ENCODE measurements around the gene PPP4R1.

Gene PPP4R1

DNA sequence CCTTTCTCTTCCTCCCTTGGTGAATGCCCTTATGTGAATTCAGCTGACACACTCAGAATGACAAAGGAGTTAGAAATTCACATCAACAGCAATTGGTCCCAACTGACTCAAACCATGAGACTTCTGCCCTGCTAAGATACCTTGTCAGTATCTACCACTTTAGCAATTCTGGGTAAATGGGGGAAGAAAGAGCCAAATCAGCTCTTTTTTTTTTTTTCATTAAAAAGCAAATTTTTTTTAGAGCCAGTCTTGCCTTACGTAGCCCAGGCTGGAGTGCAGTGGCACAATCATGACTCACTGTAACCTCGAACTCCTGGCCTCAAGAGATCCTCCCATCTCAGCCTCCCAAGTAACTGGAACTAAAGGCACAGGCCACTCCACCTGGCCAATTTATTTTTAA is 1.7 kb upstream of the PPP4R1 start:
- TF ChIP-seq, protein P1, sequence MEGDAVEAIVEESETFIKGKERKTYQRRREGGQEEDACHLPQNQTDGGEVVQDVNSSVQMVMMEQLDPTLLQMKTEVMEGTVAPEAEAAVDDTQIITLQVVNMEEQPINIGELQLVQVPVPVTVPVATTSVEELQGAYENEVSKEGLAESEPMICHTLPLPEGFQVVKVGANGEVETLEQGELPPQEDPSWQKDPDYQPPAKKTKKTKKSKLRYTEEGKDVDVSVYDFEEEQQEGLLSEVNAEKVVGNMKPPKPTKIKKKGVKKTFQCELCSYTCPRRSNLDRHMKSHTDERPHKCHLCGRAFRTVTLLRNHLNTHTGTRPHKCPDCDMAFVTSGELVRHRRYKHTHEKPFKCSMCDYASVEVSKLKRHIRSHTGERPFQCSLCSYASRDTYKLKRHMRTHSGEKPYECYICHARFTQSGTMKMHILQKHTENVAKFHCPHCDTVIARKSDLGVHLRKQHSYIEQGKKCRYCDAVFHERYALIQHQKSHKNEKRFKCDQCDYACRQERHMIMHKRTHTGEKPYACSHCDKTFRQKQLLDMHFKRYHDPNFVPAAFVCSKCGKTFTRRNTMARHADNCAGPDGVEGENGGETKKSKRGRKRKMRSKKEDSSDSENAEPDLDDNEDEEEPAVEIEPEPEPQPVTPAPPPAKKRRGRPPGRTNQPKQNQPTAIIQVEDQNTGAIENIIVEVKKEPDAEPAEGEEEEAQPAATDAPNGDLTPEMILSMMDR (IDR thresholded peaks at IDR 0.05; ENCODE audit: low read depth, low read length) = no peak
- no peak overlapping the region for H3K4me3 ChIP-seq (ENCODE audit: low read depth, low read length)

DNA sequence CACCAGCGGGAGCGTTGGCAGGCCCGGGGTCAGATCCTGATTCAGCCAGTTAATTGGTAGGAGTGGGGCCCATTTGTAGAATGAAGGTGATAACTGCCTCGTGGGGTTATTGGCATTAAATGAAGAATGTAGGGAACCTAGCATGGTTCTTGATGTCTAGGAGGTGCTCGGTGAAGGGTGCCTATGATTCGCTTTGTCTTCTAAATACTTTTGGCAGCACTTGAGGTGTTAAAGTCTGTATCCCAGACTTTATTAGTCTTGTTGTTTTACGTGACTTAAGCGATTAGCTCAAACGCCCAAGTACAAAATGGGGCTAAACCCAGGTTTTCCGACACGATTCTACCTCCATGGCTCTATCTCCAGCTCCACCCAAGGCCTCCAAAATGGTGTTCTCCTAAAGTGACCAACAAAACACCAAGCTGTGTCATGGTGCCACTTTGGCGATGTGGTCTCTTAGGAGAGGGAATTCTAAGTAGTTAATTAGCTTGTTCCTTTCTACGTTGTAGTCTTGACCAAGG is 980 bp upstream of the PPP4R1 start:
- peak overlapping the region; percentile 58 for H3K4me3 ChIP-seq (ENCODE audit: low read depth, low read length)
- TF ChIP-seq, protein P1 (IDR thresholded peaks at IDR 0.05; ENCODE audit: low read depth, low read length) = no peak

DNA sequence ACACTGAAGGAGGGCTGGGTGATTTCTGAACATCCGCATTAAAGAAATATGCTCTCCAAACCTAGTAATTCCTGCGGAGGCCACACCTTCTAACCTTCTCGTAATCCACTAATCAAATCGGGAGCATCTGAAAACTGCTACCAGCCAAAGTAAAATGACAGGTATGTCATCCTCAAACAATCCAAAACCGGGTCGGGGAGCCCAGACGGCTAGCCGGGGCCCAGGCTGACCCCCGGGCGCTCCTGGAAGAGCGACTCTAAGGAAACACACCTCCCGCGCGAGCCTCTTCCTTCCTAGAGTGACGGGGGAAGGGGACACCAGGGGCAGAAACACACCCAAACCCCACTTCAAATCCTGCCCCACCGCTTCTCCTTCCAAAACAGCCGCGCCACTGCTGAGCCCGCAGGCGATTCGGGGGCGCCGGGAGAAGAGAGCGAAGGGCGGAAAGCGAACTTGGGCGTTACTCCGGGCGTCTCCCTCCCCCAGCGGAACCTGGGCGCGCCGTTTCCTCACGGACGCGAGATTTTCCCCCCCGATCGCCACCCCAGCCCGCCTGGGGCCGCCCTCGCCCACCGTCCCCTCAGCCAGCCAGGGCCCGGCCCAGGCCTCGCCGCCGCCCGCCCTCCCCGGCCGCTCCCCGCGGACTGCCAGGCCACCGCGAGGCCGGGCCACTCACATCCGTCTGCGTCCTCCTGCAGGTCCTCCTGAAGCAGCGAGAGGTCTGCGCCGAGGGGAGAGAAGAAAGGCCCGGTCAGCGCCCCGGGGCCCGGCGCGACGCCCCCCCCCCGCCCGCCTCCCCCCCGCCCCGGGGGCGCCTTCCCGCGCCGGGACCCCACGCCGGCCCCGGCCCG is 584 bp downstream of the PPP4R1 start:
- H3K4me3 ChIP-seq (ENCODE audit: low read depth, low read length) = peak overlapping the region; percentile 84
- TF ChIP-seq, protein P1 (IDR thresholded peaks at IDR 0.05; ENCODE audit: low read depth, low read length) = no peak

DNA sequence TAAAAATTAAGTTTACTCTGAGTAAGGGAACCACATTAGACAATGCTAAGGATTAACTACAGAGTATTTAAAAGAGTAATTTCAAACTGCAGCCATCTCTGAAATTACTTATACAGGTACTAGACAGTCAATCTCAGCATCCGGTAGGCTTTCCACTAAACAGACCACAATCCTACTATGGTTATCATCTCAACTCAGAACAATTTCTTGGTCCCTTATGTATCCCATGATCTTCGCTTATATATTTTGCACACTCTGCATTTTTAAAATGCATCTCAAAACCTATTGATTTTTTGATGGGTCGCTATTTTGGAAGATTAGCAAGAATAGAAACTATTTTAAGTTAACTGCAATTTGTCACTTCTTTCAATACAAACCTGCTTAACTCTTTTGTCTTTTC is 1.4 kb downstream of the PPP4R1 start:
- TF ChIP-seq, protein P1 (IDR thresholded peaks at IDR 0.05; ENCODE audit: low read depth, low read length) = no peak
- peak overlapping the region; percentile 84 for H3K4me3 ChIP-seq (ENCODE audit: low read depth, low read length)

DNA sequence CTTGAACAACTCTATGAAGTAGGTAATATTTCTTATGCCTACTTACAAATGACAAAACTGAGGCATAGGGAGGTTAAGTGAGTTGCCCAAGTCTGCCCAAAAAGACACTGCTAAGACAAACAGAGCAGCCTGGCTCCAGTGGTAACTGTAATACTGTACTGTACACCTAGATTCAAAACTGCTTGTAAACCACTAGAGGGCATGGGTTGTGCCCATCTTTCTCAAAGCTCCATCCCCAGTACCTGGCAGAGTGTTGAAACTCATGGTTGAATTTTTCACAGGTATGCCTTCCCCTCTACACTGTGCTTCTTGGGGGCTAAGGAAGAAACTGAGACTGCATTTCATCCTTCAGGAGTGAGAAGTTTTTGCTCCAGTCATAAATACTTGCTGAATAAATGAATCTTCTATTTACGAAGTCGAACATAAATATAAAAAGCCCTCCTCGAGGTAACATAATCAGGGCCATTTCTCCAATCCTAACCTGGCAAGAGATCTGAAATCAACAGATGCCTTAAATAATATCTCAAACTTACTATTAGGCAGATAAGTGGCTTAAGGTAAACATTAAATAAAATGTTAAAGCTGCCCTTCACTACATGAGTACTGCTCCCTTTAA is 2.0 kb downstream of the PPP4R1 start:
- TF ChIP-seq, protein P1 (IDR thresholded peaks at IDR 0.05; ENCODE audit: low read depth, low read length) = peak; percentile 65
- H3K4me3 ChIP-seq (ENCODE audit: low read depth, low read length) = peak overlapping the region; percentile 84

DNA sequence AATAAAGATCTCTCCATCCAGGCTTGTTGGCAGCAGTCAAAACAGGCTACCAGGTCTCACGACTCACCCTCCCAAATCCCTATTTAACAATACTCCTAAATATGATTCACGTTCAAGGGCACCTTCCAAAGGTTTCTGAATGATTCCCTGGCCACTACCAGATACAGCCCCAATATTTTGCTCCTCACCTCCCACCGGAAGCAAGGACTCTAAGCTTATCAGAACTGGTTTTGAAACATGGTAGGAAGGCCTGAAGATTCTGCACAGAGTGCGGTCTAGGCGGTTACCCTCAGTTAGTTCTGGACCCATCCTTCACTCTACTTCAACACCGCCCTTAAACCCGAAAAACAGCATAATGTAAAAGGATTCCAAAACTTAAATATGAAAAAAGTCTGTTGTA is 5.2 kb downstream of the PPP4R1 start:
- no peak overlapping the region for H3K4me3 ChIP-seq (ENCODE audit: low read depth, low read length)
- TF ChIP-seq, protein P1 (IDR thresholded peaks at IDR 0.05; ENCODE audit: low read depth, low read length) = no peak

DNA sequence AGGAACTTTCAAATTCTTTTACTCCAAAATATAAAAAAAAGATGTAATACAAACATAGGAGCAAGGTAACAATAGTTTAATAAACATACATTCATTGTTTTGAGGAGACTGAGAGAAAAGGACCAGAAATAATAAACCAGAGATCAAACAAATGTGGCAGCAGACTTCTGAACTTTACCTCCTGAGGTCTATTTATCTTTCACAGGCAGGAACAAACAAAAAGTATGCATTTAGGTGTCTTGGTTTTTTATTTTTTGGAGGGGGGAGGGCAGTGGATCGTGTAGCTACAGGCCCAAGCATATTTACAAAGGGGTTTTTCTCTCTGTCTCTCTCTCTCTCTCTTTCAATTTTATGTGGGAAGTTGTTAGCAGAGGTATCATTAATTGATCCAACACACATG is 5.6 kb downstream of the PPP4R1 start:
- TF ChIP-seq, protein P1 (IDR thresholded peaks at IDR 0.05; ENCODE audit: low read depth, low read length) = no peak
- H3K4me3 ChIP-seq (ENCODE audit: low read depth, low read length) = no peak overlapping the region
